ENCODE results near the gene OR5AU1.
"Not testable (repeated sequence)": the region's sequence is repeated elsewhere in the genome, so short reads cannot be mapped to it uniquely, and the experiment has no call there.

Gene OR5AU1

DNA sequence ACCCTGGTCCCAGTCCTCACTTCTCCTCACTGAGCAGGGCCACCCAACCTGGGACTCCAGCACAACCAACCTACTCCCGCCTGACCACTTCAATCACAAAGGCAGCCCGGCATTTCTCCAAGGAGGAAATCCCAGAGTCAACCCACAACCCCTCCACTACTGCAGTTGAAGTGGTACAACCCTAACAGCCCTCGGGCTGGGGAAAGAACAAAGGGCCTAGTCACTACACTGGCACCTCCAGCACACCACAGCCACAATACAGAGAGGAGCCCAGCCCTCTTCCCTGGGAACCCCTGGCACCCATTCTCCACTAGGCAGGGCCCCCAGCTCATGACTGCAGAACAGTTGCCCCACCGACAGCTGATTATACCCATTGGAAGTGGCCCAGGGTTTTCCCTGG lies 13.7 kb upstream of the OR5AU1 start:
- no peak for DNase-seq

DNA sequence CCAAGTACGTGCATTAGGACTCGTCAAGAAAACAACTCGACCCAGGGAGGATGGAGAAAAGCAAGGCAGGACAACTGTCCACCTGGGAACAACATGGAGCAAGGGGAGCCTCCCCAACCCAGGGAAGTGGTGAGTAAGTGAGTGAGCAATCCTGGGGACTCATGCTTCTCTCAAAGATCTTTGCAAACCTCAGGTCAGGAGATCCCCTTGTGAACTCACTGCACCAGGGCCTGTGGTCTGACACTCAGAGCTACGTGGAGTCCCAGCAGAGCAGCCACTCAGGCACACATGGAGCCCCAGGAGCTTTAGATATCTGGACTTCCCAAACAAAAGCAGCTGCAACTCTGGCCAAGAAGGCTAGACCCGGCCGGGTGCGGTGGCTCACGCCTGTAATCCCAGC lies 12.2 kb upstream of the OR5AU1 start:
- no peak for DNase-seq

DNA sequence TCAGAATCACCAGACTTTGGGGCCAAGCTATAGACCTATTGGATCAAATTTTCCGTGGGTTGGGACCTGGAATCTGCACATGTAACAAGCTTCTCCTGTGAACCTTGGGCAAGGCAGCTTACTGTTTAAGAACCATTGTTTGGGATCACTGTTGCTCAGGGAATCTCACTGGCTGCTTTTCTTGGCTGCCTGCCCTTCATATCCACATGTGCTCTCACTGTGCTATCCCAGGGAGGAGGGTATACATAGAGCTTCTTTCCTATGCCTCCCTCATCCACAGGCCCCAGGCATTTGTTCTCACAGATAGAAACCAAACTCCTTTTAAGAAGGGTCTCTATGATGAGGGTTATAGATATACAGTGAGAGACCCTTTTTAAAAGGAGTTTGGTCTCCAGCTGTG lies 9.8 kb upstream of the OR5AU1 start:
- DNase-seq = not testable (repeated sequence)

DNA sequence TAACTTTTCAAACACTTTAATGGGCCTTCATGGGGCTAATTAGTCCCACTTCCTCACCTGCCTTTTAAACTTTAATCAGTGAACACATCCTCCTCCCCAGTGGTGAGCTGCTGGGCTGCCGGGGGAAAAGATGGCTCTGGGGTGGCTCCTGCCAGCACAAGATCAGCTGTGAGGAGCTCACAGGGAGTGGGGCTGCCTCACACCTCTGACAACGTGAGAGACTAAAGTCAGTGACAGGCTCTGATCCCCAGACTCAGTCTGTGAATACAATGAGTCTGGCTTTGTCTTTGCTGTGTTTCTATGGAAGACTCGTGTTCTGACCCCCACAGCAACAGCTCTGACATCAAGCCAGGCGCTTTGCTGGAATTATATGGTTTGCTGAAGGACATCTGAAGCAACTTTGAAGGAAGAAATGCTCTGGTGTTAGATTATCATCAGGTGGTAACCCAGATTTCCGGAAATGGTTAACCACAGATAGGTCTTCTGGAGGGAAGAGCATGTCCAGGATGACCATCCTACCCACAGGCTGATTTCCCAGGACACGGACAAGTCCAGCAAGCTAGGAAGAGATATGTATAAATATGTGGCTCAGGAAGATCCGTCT lies 9.2 kb upstream of the OR5AU1 start:
- DNase-seq = not testable (repeated sequence)

DNA sequence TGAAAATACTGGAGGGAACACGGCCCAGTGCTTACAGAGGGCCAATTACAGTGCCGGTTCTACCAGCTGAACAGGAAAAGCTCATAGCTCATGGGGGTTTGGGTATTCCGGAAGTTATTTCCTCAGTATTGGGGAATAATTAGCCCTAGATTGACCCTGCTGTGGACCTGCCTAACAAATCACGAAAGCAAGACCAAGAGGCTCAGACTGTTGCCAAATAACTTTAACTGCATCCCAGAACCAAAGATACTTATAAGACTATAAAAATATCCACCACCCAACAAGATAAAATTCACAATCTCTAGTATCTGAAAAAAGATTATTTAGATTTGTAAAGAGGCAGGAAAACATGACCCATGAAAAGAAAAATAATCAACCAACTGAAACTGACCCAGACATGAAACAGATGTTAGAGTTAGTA lies 8.0 kb upstream of the OR5AU1 start:
- DNase-seq = no peak

DNA sequence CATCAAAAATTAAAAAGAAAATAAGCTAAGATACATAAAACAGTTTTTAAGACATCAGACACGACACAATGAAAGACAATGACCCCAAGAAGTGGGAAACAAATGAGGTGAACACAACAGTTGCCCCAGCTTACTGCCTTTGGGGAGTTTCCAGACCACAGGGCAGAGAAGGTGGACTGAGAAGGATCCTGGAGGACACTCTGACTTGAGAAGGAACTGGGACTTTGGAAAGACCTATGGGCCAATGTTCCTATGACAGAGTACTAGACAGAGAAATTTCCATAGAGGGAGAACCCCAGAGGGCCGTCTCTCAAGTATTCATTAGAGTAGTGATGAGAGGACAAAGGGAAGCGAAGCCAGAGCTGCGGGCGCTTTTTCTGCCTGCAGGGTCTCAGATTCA lies 6.2 kb upstream of the OR5AU1 start:
- no peak for DNase-seq

DNA sequence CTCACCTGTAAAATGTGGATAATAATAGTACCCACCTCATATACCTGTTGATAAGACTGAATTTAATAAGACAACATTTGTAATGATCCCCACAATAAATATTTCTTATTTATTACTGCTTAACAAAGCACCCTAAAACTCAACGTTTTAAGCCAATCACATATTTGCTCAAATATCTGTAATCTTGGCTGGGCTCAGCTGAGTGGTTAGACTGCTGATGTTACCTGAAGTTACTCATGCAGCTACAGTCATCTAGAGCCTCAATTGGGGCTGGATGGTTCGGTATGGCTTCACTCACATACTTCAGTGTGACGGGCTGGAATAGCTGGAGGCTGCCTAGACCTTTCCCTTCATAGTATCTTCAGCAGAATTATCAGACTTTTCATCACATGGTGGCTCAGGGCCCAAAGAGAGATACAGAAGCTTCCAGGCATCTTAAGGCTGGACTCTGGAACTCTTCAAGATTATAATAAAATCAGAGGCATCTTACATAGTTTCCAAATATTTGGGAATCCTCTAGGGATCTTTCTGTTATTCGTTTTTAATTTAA lies 4.3 kb upstream of the OR5AU1 start:
- no peak for DNase-seq

DNA sequence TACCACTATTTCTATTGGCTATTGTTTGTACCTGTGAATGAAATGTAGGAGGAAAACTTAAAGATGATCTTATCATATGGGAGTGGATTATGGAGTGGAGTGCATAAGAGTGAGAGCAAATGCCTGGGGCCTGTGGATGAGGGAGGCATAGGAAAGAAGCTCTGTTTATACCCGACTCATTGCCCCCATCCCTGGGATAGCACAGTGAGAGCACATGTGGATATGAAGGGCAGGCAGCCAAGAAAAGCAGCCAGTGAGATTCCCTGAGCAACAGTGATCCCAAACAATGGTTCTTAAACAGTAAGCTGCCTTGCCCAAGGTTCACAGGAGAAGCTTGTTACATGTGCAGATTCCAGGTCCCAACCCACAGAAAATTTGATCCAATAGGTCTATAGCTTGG lies 2.3 kb upstream of the OR5AU1 start:
- DNase-seq = not testable (repeated sequence)

DNA sequence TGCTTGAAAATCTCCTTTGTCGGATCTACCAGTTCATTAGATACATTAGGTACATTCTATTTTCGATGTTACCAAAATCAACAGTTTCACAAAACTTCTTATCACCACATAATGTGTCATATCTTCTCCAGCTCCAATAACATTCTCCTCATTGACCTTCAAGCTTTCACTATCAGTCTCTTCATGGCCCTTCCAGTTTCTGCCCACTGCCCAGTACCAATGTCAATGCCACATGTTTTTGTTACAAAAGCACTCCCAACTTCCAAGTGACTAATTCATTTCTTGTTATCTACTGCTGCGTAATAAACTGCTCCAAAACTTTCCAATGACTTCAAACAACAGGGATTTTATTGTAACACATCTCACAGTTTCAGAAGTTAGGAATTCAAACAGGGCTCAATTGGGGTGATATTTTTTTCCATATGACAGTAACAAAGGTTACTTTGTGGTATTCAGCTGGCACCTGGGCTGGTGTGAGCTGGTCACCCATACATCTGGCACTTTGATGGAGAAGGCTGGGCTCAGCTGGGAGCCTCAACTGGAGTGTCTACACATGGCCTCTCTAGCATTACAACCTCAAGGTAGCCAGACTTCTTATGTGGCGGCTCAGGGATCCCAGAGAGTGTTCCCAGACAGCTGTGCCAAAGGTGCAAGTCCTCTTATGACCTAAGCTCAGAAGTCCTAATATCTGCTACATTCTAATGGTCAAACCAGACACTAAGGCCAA lies 6.1 kb downstream of the OR5AU1 start:
- DNase-seq = no peak

DNA sequence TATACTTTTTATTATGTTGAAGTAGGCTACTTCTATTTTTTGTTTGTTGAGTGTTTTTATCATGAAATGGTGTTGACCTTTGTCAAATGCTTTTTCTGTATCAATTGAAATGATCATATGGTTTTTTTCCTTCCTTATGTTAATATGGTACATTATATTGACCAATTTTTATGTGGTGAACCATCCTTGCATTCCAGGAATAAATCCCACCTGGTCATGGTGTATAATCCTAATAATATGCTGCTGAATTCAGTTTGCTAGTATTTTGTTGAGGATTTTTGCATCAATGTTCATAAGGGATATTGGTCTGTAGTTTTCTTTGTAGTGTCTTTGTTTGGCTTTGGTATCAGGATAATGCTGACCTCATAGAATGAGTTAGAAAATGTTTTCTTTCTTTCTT lies 10.4 kb downstream of the OR5AU1 start:
- no peak for DNase-seq

DNA sequence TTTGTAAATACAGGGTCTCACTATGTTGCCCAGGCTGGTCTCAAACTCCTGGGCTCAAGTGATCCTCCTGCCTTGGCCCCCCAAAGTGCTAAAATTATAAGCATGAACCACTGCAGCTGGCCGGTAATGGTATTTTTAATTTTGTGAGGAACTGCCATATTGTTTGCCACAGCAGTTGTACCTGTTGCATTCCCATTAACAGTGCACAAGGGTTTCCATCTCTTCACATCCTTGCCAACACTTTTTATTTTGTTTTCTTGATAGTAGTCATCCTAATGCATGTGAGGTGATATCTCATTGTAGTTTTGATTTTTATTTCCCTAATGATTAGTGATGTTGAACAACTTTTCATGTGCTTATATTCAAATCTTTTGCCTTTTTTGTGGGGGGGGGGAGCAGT lies 13.5 kb downstream of the OR5AU1 start:
- DNase-seq = no peak

DNA sequence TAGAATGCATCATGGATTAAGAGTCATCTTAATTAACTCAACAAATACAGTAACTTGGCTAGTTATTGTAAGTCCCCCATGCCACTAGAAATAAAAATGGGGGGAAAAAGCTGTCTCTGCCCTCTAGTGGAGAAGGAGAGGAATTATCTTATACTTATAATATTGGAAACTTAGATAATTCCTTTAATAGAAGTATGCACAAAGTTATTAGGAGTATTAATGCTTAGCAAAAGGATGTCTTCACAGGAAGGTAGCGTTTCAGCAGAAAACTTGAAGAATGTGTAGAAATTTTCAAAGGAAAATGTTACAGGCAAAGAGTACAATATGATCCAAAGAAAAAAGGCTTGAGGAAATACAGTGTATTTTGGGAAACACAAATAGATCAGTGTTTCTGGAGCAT lies 19.8 kb downstream of the OR5AU1 start:
- DNase-seq = no peak

DNA sequence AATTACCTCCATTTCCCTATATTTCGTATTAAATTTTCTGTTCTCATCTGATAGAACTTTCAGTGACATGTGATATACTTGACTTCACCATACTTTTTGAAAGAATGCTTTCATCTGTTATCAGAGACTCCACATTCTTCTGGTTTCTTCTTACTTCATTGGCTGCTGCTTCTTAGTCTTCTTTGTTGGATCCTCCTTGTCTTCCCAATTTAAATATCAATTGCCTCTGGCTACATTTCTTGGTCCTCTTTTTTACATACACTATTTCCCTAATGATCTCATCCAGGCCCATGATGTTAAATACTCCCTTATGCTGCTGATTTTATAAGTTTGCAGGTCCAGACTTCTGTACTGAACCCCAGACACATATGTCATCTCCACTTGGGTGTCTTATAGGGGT lies 22.0 kb downstream of the OR5AU1 start:
- DNase-seq = no peak

DNA sequence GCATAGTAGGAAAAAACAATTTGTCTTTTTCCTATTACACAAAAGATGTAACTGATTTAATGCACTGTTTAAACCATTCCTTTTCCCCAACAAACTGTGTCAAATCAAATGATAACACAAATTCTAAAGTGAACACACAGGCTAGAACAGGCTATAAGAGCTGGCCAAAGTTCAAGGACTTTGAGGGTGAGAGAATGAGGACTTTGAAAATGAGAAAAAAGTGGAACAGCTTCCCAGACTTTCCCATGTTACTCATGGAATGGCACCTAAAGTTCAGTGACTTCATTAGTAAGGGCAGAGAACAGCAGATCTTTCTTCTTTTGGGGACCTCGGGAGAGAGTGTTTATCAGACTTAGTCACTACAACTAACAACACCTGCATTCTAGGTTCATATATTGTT lies 32.4 kb downstream of the OR5AU1 start:
- DNase-seq = no peak

DNA sequence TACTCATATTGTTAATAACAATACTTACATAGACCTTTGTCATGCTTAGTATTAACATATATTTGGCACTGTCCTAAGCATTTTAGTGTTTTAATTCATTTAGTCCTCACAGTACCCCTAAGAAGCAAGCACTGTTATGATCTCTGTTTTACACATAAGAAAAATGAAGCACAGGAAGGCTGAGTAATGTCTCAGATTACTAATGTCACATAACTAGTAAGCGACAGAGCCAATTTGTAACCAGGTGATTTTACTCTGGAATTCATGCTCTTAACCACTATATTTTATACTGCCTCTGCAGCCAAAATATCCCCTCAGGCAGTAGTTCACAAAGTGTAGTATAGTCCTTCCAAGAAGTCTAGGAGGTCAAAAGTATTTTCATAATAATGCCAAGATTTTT lies 34.7 kb downstream of the OR5AU1 start:
- DNase-seq = no peak

DNA sequence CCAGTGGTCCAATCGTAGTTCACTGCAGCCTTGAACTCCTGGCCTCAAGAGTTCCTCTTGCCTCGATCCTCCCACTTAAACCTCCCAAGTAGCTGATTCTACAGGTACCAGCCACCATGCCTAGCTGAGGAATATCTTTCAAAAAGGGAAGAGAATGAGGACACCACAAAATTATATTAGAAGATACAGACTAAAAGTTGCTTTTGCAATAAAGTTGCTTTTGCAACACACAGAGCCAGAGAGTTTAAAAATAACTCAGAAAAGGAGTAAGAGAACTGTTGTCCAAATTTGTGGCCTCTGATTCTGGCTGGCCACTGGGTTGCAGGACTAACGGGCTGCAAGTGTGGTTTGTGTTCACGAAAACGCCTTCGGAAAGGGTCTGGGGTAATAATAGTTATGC lies 35.2 kb downstream of the OR5AU1 start:
- no peak for DNase-seq

DNA sequence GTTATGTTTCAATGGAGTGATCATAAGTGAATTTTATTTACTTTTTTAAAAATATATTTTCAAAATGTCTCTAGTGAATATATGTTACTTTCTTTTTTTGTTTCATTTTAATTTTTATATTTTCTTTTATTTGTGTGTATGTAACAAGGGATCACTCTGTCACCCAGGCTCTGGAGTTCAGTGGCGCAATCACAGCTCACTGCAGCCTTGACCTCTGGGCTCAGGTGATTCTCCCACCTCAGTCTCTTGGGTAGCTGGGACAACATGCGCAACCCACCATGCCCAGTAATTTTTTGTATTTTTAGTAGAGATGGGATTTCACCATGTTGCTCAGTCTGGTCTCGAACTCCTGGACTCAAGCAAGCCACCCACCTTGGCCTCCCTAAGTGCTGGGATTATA lies 36.9 kb downstream of the OR5AU1 start:
- no peak for DNase-seq

DNA sequence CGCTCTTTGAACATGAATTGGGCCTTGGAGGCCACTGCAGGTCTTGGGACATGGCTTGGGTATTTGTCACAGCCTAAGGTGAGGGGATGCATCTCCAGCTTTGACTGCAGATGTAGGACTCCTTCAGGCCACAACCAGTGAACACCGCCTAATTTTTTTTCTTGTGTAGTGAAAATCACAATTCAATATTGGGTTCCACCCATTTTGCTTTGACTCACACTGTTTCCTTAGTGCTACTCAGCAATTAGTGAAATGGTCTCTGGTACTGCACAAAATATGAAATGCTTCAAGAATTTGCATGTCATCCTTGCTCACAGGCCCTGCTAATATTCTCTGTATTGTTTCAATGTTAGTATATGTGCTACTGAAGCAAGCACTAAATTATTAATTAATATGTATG lies 42.5 kb downstream of the OR5AU1 start:
- no peak for DNase-seq

DNA sequence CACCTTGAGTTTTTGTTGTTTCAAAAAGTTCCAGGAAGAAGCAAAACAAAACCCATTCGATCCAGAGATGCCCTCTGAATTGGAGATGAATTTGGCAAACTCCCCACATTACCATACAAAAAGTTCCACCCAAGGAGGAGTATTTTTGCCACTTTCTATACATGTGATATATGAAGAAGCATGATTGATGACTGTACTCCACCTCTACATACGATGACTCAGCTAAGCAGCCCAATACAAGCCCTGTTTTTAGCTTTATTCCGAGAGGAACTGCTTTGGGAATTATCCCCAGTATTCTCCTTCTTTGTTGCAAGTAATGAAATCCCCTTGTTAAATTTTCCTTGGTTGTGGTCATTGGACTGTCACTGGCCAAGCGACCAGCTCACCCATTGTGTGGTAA lies 43.6 kb downstream of the OR5AU1 start:
- no peak for DNase-seq

DNA sequence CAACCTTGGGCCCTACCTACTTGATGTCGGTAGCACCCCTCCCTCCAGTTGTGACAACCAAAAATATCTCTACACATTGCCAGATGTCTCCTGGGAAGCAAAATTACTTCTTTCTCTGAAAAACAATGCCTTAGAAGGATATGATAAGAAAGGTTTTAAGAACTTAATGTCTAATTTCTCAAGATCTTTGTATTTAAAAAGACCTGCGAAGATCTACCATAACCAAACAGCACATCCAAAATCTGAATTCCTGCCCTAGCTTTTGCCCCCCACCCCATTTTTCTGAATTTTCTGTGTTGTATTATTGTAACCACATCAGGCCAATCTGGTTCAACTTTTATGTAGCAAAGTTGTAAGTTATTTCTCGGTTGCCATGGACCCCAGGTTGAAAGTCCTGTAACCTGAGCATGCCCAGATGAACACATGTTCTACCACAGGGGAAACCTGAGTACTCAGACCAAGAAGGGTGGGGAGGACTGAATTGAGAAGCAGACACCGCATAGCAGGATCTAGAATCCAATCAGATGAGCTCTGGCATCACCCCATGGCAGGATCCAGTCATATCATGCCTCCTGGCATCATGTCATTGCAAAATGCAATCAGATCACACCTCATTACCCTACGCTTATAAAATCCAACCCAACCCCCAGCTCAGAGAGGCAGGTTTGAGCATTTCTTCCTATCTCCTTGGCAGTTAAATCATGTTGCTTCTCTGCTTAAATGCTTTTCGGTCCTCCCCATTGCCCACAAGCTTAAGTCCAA lies 46.3 kb downstream of the OR5AU1 start:
- no peak for DNase-seq

DNA sequence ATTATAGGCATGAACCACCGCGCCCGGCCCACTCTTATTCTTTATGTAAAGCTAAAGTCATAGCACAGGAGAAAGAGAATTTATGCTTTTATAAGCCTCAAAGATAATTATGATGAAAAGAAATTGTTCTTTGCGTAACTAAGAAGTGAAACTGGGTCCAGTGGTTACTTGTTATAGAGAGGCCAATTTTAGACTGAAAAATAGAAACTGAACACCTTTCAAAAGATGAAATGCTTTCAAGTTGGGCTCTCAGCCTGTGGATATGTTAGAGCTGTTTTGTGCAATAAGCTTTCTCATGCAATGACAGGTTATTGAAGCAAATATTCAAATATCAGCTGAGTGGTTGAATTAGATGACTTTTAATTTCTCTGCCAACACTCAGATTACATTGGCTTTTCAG lies 47.1 kb downstream of the OR5AU1 start:
- no peak for DNase-seq

DNA sequence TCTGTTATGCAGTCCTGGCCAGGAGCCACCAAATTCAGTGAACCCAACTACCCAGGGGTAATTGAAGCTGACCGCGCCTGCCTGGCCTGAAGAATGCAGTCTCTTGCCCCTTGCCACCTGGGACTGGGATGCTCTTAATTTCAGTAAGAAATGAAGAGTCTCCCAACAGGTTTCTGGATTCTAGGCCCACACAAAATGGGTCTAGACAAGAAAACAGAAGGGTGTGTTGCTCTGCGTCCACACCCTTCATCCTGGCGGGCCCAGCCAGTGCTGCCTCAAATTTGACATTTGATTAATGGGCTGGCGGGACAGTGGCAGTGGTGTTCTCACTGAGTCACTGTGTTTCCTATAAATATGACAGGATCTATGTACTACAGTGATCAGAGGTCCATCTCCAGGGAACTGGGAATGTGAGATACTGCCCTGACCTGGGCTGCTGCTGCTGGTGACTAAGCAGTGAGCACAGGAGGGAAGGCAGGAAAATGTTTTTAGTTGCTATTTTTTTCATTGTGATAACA lies 48.5 kb downstream of the OR5AU1 start:
- DNase-seq = no peak

DNA sequence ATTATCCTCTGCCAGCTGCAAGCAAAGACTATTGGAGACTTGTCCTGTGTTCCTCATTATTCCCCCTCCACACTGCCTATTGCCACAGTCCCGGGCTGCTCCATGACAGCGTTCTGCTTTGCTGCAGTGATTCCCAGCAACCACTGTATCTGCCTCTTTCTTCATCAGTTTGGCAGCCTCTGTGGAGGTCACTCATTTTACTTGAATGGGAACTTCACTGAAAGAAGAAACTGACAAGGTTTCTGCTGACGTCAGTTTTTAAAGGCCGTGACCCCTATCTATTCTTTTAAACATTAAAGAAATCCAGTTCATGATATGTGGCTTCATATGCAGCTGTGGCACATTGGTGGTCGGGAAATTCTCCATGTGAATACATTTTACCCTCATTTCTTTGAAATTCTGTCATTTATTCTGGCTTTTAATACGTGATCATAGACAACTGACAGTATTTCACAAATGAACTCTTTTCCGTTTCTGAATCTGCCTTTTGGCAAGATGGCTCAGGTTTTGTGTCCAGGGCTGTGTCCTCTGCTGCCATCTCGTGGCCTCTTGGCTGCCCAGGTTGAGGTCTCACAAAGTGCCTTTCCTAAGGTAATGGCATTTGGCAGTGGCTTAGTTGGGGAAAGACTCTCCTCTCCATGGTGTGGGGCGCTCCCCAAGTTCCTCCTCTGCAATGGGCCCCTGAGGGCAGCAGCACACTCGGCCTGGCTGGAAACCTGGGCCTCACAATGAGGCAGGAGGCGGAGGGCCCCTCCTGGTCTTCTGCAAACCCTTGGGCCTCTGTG lies 49.2 kb downstream of the OR5AU1 start:
- DNase-seq = peak; percentile 79
